ENCODE data around the gene PHF13.

Gene PHF13

GRCh38 chr1:6613361-6614018 is at the start of gene PHF13:
Gene PHF13, plus strand, starts transcription at chr1:6613731. Its CDS starts 336 bp downstream, at chr1:6614067.
- DNase-seq: peak; percentile 97

GRCh38 chr1:6569033-6569432 is 44.5 kb upstream of the PHF13 start:
- DNase-seq: no peak

GRCh38 chr1:6570100-6570499 is 43.4 kb upstream of the PHF13 start:
- DNase-seq: no peak

- DNase-seq: no peak
These were observed 42.5 kb upstream of the PHF13 start for GRCh38 chr1:6570987-6571386.

DNA sequence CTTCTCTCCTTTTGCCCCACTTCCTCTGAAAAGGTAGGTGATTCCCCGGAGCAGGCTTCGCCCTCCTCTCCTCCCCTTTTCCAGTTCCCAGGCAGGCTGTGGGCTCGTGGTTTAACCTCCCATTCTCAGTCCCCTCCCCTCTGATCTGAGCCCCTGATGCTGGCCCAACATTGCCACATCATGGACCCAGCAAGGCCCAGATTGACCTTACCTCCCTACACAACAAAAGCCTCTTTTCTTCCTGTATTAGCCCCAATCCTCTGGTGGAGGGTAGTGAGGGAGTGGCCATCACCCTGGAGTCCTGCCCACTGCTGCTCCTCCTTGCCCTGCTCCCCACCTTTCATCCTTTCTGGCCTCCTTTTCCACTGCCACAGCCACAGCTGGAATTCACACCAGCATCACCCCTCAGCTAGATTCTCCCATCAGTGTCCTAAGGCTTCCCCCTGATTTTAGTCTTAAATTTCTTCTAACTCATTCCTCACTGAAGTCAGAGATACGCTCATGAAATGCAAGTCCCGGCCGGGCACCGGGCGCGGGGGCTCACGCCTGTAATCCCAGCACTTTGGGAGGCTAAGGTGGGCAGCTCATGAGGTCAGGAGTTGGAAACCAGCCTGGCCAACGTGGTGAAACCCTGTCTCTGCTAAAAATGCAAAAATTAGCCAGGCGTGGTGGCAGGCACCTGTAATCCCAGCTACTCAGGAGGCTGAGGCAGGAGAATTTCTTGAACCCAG is 40.7 kb upstream of the PHF13 start:
- no peak for DNase-seq

- no peak for DNase-seq
These were observed 39.4 kb upstream of the PHF13 start for GRCh38 chr1:6574025-6574620.

DNA sequence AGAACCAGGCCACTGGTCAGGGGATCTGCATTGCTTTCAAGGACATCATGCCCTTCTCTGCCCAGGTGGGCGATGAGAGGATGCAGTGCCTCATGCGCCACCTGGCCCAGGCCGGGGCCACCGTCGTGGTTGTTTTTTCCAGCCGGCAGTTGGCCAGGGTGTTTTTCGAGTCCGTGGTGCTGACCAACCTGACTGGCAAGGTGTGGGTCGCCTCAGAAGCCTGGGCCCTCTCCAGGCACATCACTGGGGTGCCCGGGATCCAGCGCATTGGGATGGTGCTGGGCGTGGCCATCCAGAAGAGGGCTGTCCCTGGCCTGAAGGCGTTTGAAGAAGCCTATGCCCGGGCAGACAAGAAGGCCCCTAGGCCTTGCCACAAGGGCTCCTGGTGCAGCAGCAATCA is 38.7 kb upstream of the PHF13 start:
- no peak for DNase-seq

- no peak for DNase-seq
These were observed 35.6 kb upstream of the PHF13 start for GRCh38 chr1:6577831-6578525.

GRCh38 chr1:6578624-6579373 is 34.7 kb upstream of the PHF13 start:
- no peak for DNase-seq

DNA sequence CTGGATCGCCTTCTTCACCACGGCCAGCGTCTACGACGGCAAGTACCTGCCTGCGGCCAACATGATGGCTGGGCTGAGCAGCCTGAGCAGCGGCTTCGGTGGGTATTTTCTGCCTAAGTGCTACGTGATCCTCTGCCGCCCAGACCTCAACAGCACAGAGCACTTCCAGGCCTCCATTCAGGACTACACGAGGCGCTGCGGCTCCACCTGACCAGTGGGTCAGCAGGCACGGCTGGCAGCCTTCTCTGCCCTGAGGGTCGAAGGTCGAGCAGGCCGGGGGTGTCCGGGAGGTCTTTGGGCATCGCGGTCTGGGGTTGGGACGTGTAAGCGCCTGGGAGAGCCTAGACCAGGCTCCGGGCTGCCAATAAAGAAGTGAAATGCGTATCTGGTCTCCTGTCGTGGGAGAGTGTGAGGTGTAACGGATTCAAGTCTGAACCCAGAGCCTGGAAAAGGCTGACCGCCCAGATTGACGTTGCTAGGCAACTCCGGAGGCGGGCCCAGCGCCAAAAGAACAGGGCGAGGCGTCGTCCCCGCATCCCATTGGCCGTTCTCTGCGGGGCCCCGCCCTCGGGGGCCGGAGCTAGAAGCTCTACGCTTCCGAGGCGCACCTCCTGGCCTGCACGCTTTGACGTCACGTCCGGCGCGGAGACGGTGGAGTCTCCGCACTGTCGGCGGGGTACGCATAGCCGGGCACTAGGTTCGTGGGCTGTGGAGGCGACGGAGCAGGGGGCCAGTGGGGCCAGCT is 34.0 kb upstream of the PHF13 start, which contains the start of gene ZBTB48:
Gene ZBTB48, plus strand, starts transcription at position 621 of the 745 bp plus-strand sequence. CDS start 616 bp downstream, outside the sequence.
- DNase-seq: peak; percentile 93

- DNase-seq: no peak
These were observed 33.4 kb upstream of the PHF13 start for GRCh38 chr1:6580119-6580592.

GRCh38 chr1:6580593-6581409 is 32.7 kb upstream of the PHF13 start:
- DNase-seq: no peak

DNA sequence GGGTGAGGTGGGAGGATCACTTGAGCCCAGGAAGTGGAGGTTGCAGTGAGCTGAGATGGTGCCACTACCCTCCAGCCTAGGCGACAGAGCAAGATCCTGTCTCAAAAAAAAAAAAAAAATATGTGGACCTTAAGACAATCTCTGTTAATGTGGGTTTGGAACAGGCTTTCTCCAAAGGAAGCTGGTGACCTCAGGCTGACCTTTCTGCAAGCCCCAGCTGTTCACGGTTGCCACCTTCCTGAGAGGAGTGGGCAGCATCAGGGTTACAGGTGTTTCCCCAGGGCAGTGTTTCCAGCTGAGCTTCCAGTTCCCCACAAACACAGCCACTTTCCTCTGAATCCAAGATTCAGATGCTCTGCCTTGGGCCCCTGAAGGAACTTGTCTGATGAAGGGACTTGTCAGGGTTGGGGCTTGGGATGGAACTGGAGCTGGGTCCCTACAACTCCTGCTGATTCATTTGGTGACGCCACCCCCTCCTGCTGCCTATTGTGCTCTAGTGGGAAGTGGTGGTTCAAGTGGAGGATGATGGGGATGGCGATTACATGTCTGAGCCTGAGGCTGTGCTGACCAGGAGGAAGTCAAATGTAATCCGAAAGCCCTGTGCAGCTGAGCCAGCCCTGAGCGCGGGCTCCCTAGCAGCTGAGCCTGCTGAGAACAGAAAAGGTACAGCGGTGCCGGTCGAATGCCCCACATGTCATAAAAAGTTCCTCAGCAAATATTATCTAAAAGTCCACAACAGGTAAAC is 31.8 kb upstream of the PHF13 start:
- DNase-seq: no peak

DNA sequence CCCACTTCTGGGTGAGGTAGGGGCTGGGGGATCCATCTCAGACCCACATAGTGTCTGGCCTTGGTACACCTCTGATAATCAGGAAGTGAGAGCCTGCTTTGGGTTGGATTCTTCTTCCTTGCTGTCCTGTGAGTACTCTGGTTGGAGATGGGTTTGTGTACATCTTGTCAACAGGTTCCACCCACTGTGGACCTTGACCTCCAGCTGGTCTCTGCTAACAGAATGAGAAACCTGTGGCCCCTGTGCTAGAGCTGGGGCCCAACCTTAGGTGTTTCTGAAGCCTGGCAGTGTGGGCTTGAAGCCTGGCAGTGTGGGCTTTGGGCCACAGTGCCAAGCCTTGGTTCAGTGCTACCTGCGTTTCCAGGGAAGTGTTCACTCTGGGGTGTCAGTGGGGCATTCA is 31.2 kb upstream of the PHF13 start:
- DNase-seq: no peak

DNA sequence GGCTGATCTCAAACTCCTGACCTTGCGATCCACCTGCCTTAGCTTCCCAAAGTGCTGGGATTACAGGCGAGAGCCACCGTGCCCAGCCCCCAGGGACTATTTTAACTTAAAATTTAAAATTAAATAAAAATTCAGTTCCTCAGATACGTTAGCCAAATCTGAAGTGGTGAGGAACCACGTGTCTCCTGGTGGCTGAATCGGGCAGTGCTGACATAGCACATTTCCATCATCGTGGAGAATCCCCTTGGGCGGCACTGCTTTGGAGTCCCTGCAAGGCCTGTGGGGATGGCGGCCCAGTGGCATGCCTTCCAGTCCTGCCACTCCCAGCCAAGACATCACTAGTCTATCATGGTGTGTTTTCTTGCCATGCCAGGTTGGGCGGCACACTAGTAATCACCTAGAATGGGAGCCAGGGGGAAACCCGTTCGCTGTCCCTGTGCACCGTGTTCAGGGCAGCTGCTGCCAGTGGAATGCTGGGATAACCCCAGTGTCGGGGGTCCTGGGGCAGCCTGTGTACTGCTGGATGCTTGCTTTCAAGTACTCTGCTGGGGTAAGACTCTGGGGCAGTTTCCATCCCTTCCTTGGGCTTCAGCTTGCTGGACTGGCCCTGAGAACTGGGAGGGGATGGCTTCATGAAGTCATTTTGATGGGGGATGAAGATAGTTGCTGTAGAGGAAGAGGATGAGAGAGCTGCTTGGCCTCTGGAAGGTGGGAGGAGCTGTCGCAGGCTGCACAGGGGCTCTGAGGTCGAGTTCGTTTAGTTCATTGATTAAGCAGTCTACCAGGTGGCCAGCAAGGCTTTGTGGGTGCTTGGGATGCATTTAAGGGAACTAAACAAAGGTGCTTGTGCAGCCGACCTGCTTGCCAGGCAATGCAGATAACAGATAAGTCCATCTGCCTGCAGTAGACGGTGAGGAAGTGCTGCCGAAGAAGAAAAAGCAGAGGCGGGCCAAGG is 29.1 kb upstream of the PHF13 start:
- no peak for DNase-seq

DNA sequence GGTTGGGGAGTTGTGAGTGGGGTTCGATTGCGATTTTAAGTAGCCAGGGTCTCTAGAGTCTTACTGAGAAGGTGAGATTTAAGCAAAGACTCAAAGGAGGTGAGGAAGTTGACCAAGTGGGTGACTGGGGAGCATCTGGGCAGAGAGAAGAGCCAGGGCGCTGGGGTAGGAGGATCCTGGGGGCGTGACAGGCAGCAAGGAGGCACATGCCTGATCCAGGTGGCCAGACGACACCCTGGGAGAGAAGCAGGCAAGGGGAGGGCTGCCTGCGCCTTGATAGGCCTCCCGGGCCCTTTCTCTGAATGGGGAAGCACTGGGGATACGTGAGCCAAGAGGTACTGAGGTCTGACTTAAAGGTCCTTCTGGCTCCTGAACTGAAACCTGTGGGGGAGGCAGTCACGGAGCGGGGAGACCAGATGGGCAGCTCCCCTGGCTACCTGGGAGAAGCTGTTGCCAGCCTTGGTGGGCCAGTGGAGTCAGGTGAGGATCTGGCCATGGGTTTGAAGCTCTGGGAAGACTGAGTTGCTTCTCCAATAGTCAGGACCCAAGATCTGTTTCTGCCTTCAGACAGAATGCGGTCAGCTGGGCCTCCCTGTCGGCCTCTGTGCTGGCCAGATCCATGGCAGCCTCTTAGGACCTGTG is 28.3 kb upstream of the PHF13 start:
- no peak for DNase-seq

GRCh38 chr1:6585841-6586240 is 27.7 kb upstream of the PHF13 start:
- DNase-seq: no peak

- no peak for DNase-seq
These were observed 27.1 kb upstream of the PHF13 start for GRCh38 chr1:6586404-6586816.
